Hair follicular keratinocyte (primary cell): ENCODE data around the gene CRYM. TPM values are rescaled to one million over a fixed set of nuclear protein-coding genes. Genes with fewer than 3 reads are reported as not detected.

Experiments used
- total RNA-seq: library from RNA; depleted of rRNA; stranded (reverse); fragments of >200 nt; gene quantifications from 2 replicates; pipeline ENCODE4 v1.2.3, GENCODE V29; 2015

Gene CRYM
- total RNA-seq, result 0.31 TPM in 1 of 2 replicates, not detected in the other

DNA sequence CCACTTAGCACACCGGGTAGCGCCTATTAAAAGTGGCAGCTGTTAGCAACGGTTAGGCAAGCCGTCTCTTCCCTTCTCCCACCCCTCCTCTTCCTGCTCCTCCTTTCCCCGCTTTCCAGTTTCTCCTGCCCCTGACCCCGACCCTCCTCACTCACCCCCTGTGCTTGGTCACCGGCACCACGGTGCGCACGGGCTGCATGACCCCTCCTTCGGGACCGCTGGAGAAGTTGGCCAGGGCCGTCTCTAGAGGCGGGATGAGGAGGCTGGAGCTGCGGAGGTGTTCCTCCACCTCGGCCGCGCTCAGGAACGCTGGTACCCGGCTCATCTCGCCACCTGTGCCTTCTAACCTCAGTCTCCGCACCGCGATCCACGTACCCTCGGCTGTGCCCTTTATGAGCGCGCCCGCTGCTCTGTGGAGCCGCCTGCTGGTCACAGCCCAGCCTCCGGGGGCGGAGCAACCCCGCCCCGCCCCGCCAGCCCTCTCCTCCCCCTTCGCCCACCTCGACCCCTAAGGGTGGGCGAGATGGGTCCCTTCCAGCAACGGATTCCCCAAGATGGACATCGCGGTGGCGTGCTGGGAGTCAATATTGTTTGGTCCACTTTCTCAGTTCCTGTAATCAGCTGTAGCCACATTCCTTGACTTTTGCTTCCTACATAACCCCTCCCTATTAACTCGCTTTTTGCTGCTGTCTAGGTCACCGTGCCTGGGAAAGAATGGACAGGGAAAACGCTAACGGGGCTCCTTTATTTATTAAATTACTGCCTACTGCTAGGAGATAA lies at the start of gene CRYM:
TSS of gene CRYM (minus strand) at position 364 of the 780 bp plus-strand sequence. CDS start at position 325, 39 bp downstream.

DNA sequence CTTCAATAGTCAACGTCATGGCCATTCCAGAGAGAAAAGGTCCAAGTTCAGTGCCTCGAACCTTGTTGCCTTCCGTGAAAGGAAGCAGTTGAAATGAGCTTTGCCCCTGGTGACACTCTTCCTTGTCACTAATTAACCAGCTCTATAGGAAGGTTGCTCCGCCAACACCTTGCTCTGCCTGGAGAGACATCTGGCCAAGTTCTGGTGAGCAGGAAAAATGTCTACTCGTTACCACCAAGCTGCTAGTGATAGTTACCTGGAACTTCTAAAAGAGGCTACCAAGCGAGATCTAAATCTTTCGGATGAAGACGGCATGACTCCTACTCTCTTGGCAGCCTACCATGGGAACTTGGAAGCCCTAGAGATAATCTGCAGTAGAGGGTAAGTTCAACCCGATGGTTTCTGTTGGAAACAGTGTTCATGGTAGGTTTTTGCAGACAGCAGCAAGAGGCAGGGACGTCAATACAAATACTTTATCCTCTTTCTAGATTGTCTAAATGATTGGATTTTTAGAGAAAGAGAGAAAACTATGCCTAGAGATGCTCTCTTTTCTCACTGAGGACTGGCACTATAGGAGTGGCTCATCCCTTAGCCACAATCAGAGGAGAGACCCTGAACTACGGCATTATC lies 44.5 kb downstream of the CRYM start, which contains the start of gene ANKS4B:
TSS of gene ANKS4B (plus strand) at position 179 of the 630 bp plus-strand sequence. CDS start at position 218, 39 bp downstream.

DNA sequence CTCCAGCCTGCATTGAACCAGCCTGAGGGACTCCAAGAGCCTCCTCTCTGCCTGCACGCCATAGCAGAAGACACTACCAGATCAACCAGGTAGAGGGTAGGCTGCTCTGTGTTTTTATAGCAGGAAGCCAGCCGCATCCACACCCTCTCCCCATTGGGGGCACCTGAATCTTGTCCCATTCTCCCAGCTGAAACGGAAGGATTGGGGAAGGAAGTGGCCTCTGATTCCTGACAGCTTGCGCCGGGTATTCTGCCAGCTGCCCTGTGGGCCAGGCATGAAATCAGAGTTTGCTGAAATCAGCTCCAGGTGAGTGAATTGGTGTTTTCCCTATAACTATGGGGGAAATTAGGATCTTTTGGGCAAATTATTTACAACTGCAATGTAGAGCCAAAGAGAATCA lies 66.6 kb downstream of the CRYM start, which contains the start of gene ZP2:
TSS of gene ZP2 (minus strand) at position 89 of the 400 bp plus-strand sequence. CDS start at position 62, 27 bp downstream.

Other genes starting within 250 kb of the CRYM start
- gene DNAH3, start 127.4 kb downstream of the CRYM start, total RNA-seq, result not detected in 2 replicates
- 37.9 and 93.6 TPM in 2 replicates for gene LDAF1, start 119.6 kb downstream of the CRYM start, total RNA-seq
- gene ZP2, start 66.7 kb downstream of the CRYM start, total RNA-seq, result not detected in 2 replicates
- gene ANKS4B, start 44.6 kb downstream of the CRYM start, total RNA-seq, result not detected in 2 replicates